Esophagus muscularis mucosa (tissue), 4 donors: Measurements from ENCODE around the gene MCAT. TPM values are rescaled to one million over a fixed set of nuclear protein-coding genes. Genes with fewer than 3 reads are reported as not detected.

Source experiments
- DNase-seq: peaks from one replicate; pipeline ENCODE4 v3.0.0-alpha.2; 2017; ENCODE audit errors: extremely low spot score
- H3K27ac ChIP-seq, 4 donors: fragments of 200-600 bp; sonication (generic); replicated peaks in 1 of 4; 1 replicate in 3 of 4; 2 replicates in 1 of 4; pipeline ENCODE4 v1.5.1; 2016 to 2019; ENCODE audit warnings: mild to moderate bottlenecking in 1 of 4
- H3K27me3 ChIP-seq, 4 donors: fragments of 200-600 bp; sonication (generic); one replicate each; pipeline versions ENCODE4 v1.5.1 to v1.6.0; 2016 to 2019
- H3K36me3 ChIP-seq, 4 donors: fragments of 200-600 bp; sonication (generic); one replicate each; pipeline ENCODE4 v1.5.1; 2016 to 2019
- H3K4me1 ChIP-seq, 4 donors: fragments of 200-600 bp; sonication (generic); one replicate each; pipeline ENCODE4 v1.5.1; 2016 to 2019
- H3K4me3 ChIP-seq, 4 donors: fragments of 200-600 bp; sonication (generic); 1 replicate in 2 of 4; 2 replicates in 2 of 4; pipeline ENCODE4 v1.5.1; 2016 to 2019; ENCODE audit warnings: mild to moderate bottlenecking in 4 of 4, moderate library complexity in 1 of 4
- H3K9me3 ChIP-seq, 4 donors: fragments of 200-600 bp; sonication (generic); 1 replicate in 3 of 4; 2 replicates in 1 of 4; pipeline ENCODE4 v1.5.1; 2016 to 2019
- EP300 ChIP-seq: sonication (generic); formaldehyde crosslinking; IDR thresholded peaks from one replicate; pipeline ENCODE4 v1.6.1; 2017; ENCODE audit warnings: antibody characterized with exemption
- POLR2A ChIP-seq: fragments of 450-650 bp; IDR thresholded peaks from one replicate; pipeline ENCODE4 v1.6.1; 2017; ENCODE audit warnings: antibody characterized with exemption, moderate library complexity, mild to moderate bottlenecking, low read depth
- POLR2AphosphoS5 ChIP-seq, 2 donors: sonication (generic); formaldehyde crosslinking; IDR thresholded peaks; one replicate each; pipeline ENCODE4 v1.6.1; 2017; ENCODE audit warnings: antibody characterized with exemption in 2 of 2
- WGBS: methylation state at CpG from one replicate; pipeline ENCODE4 v1.1.5; 2018; 5-methylcytosine and 5-hydroxymethylcytosine counted together
- intact Hi-C: fragments of 100-400 bp; cut with DNase I; formaldehyde crosslinking; loops from one replicate; pipeline ENCODE4 v1.15.1; 2023
- total RNA-seq, 4 donors: library from RNA; depleted of rRNA; stranded (reverse); fragments of >200 nt; gene quantifications; one replicate each; pipeline versions ENCODE4 v1.1.0 to v1.2.1, GENCODE V29; 2016
- TF ChIP-seq, protein P1 (sequence below), 3 experiments: fragments of 200-600 bp in 2 of 3; fragments of 450-650 bp in 1 of 3; sonication (generic) in 2 of 3; IDR thresholded peaks; one replicate each; pipeline ENCODE4 v1.5.1; 2017 to 2019; ENCODE audit warnings: antibody characterized with exemption in 3 of 3, mild to moderate bottlenecking in 2 of 3, moderate library complexity in 1 of 3

MCAT gene
- total RNA-seq, 4 donors from 2014 or later = 15.8 to 32.1 (median 22.7) TPM

GRCh38 chr22:43100225-43100624 is 43.0 kb downstream of the MCAT start:
- WGBS = 56% methylated on average over 4 of the region's 5 CpGs
- intact Hi-C loops = no loop called here
- H3K27me3 ChIP-seq = no peaks in the 10 kb centered on the region
- TF ChIP-seq POLR2AphosphoS5 (IDR thresholded peaks at IDR 0.05) (no peak), POLR2A (no peak), EP300 (no peak)
- TF ChIP-seq, protein P1, sequence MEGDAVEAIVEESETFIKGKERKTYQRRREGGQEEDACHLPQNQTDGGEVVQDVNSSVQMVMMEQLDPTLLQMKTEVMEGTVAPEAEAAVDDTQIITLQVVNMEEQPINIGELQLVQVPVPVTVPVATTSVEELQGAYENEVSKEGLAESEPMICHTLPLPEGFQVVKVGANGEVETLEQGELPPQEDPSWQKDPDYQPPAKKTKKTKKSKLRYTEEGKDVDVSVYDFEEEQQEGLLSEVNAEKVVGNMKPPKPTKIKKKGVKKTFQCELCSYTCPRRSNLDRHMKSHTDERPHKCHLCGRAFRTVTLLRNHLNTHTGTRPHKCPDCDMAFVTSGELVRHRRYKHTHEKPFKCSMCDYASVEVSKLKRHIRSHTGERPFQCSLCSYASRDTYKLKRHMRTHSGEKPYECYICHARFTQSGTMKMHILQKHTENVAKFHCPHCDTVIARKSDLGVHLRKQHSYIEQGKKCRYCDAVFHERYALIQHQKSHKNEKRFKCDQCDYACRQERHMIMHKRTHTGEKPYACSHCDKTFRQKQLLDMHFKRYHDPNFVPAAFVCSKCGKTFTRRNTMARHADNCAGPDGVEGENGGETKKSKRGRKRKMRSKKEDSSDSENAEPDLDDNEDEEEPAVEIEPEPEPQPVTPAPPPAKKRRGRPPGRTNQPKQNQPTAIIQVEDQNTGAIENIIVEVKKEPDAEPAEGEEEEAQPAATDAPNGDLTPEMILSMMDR (IDR thresholded peaks at IDR 0.05) = no peak
- no peak overlapping the region for H3K27ac ChIP-seq
- DNase-seq = no peak
- no peak overlapping the region for H3K4me3 ChIP-seq
- H3K4me1 ChIP-seq = peaks cover 0 to 15% (median 0%) of the 10 kb centered on the region in 4 donors
- no peaks in the 10 kb centered on the region for H3K36me3 ChIP-seq
- H3K9me3 ChIP-seq = peaks cover 0 to 8% (median 6%) of the 10 kb centered on the region in 4 donors

DNA sequence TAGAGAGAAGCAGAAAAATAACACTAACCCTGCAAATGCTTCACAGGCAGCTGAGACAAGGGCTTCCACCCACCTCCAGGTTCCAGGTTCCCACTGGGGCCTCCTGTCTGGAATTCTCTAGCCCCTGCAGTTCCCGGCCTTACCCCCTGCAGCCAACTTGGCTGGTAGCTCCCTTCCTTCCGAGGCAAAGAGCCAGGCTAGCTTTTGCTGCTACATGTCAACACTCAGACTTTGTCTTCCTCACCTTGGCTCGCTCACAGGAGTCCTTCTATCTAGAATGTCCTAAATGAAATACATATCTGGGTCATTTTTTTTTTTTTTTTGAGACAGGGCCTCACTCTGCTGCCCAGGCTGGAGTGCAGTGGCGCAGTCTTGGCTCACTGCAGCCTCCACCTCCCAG is 44.1 kb downstream of the MCAT start:
- Histone ChIP-seq H3K27me3 (no peaks in the 10 kb centered on the region), H3K36me3 (no peaks in the 10 kb centered on the region), H3K4me1 (peaks cover 0 to 15% (median 0%) of the 10 kb centered on the region in 4 donors), H3K27ac (no peak overlapping the region), H3K9me3 (peaks cover 0 to 8% (median 6%) of the 10 kb centered on the region in 4 donors), H3K4me3 (no peak overlapping the region)
- WGBS = 73% methylated on average over 4 of the region's 4 CpGs
- no peak for TF ChIP-seq POLR2A
- TF ChIP-seq EP300 = no peak
- TF ChIP-seq POLR2AphosphoS5 (IDR thresholded peaks at IDR 0.05) = no peak
- TF ChIP-seq, protein P1 (IDR thresholded peaks at IDR 0.05) = no peak
- intact Hi-C loops = no loop called here
- DNase-seq = no peak

DNA sequence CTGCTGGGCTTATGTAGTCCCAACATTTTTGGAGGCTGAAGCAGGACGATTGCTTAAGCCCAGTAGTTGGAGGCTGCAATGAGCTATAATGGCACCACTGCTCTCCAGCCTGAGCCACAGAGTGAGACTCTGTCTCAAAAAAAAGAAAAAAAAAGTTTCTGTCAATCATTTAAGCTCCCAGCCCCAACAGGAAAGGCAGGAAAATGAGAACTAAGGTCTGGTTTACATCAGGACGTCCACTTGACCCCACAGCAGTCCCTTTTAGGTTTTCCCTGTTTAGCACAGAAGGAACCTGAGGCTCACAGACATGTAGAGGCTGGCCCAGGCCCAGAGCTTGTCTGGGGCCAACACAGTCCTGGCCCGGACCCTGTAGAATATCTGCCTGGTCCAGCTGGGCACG is 44.8 kb downstream of the MCAT start:
- Histone ChIP-seq H3K27ac (no peak overlapping the region), H3K27me3 (no peaks in the 10 kb centered on the region), H3K4me3 (no peak overlapping the region), H3K9me3 (peaks cover 0 to 8% (median 6%) of the 10 kb centered on the region in 4 donors), H3K36me3 (no peaks in the 10 kb centered on the region), H3K4me1 (peaks cover 0 to 9% (median 0%) of the 10 kb centered on the region in 4 donors)
- TF ChIP-seq POLR2AphosphoS5 (IDR thresholded peaks at IDR 0.05) (no peak), EP300 (no peak), POLR2A (no peak)
- TF ChIP-seq, protein P1 (IDR thresholded peaks at IDR 0.05) = no peak
- DNase-seq = no peak
- intact Hi-C loops = no loop called here
- WGBS = 60% methylated on average over 4 of the region's 4 CpGs

GRCh38 chr22:43096420-43096819 is 46.8 kb downstream of the MCAT start:
- H3K36me3 ChIP-seq = no peaks in the 10 kb centered on the region
- DNase-seq = no peak
- 88% methylated on average over 8 of the region's 8 CpGs for WGBS

More at GRCh38 chr22:43096420-43096819, 46.8 kb downstream of the MCAT start:
- intact Hi-C loops = no loop called here
- Histone ChIP-seq H3K4me3 (no peak overlapping the region), H3K9me3 (peaks cover 0 to 8% (median 6%) of the 10 kb centered on the region in 4 donors), H3K27ac (no peak overlapping the region), H3K4me1 (peaks cover 0 to 7% (median 0%) of the 10 kb centered on the region in 4 donors), H3K27me3 (no peaks in the 10 kb centered on the region)
- no peak for TF ChIP-seq EP300
- TF ChIP-seq POLR2A = no peak
- TF ChIP-seq POLR2AphosphoS5 (IDR thresholded peaks at IDR 0.05) = no peak
- TF ChIP-seq, protein P1 (IDR thresholded peaks at IDR 0.05) = no peak
